NCI-H748 (cell line): ENCODE results near the gene CASP14.
"Not testable (repeated sequence)": the region's sequence is repeated elsewhere in the genome, so short reads cannot be mapped to it uniquely, and the experiment has no call there.

Source experiments
- DNase-seq: peaks from one replicate; lab custom pipeline; 2025; ENCODE audit not compliant: unreplicated experiment; lab: John Stamatoyannopoulos, UW

Gene CASP14

GRCh38 chr19:15070386-15070785 is 21.1 kb downstream of the CASP14 start:
- DNase-seq, result not testable (repeated sequence)

DNA sequence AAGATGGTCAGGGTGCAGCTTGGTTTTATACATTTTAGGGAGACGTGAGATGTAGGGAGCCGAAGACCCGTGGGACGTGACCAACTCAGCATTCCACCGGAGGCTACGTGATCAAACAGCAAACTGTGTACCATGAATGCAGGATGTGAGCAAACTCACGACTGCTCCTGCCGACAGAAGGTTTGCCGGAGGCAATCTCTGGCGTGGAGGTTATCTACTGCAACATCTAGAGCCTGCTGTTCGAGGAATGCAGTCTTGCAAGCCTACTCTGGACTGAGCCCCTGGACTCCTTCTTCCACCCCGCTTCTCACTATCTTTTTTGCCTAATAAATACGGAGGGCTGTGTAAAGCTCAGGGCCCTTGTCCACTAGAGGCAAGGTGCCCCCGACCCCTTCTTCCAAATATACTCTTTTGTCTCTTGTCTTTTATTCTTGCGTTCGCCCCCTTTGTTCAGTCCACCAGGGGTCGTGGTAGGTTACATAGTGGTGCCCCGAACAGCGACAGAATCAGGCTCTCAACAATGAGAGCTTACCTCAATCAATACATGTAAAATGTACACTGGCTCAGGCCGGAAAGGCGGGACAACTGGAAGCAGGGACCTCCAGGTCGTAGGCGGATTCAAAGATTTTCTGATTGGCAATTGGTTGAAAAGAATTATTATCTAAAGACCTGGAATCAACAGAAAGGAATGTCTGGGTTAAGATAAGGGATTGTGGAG is 23.8 kb downstream of the CASP14 start:
- no peak for DNase-seq

- no peak for DNase-seq
Observed at GRCh38 chr19:15074371-15074770, 25.1 kb downstream of the CASP14 start.

DNA sequence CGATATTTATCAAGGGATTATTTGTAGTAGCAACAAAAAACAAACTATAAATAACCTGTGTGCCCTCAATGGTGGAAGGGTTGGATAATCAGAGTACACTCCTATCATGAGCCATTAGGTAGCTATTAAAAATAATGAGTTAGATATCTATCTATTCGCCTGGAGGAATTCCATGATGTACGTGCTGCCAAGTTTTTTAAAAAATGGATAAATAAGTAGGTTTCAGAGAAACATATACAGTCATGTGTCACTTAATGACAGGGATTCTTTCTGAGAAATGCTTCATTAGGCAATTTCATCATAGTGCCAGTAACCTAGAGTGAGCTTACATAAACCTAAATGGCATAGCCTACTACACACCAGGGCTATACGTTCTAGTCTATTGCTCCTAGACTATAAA is 26.5 kb downstream of the CASP14 start:
- DNase-seq, result no peak

- not testable (repeated sequence) for DNase-seq
Observed at GRCh38 chr19:15080002-15080401, 30.7 kb downstream of the CASP14 start.

- no peak for DNase-seq
Observed at GRCh38 chr19:15081911-15082310, 32.6 kb downstream of the CASP14 start, which contains the start of gene OR1I1. OR1I1 (plus strand) TSS chr19:15082211; CDS start chr19:15087066, 4,855 bp downstream.

DNA sequence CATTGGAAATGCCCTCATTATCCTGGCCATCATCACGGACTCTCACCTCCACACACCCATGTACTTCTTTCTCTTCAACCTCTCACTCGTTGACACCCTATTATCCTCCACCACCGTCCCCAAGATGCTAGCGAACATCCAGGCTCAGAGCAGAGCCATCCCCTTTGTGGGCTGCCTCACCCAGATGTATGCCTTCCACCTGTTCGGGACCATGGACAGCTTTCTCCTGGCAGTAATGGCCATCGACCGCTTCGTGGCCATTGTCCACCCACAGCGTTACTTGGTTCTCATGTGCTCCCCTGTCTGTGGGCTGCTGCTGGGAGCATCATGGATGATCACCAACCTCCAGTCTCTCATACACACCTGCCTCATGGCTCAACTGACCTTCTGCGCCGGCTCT is 37.9 kb downstream of the CASP14 start:
- no peak for DNase-seq

- DNase-seq, result peak; percentile 55
Observed at GRCh38 chr19:15091918-15092753, 42.9 kb downstream of the CASP14 start.

DNA sequence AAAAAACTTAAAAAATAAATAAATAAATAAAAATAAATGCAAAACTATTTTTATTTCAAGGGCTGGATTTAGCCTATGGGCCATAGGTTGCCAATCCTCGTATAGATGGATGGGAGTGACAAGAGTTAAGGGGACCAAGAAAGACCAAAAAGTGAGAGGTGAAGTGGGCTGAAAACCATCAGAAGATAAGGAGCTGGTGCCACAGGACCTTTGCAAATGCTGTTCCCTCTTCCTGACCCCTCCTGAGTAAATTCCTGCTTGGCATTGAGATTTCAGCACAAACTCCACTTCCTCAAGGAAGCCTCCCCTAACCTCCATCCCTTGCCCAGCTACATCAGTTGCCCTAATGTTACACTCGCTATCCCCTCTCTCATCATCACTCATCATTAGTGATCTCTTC is 43.7 kb downstream of the CASP14 start:
- DNase-seq, result no peak

DNA sequence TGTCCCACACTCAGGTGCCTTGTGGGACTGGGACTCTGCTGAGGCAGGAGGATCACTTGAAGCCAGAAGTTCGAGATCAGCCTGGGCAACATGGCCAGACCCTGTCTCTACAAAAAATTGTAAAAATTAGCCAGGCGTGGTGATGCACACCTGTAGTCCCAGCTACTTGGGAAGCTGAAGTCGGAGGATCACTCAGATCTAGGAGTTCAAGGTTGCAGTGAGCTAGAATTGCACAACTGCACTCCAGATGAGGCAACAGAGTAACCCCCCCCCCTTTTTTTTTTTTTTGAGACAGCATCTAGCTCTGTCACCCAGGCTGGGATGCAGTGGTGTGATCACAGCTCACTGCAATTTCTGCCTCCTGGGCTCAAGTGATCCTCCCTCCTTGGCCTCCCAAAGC is 46.9 kb downstream of the CASP14 start:
- DNase-seq, result no peak

- DNase-seq, result not testable (repeated sequence)
Observed at GRCh38 chr19:15097980-15098379, 48.7 kb downstream of the CASP14 start.

DNA sequence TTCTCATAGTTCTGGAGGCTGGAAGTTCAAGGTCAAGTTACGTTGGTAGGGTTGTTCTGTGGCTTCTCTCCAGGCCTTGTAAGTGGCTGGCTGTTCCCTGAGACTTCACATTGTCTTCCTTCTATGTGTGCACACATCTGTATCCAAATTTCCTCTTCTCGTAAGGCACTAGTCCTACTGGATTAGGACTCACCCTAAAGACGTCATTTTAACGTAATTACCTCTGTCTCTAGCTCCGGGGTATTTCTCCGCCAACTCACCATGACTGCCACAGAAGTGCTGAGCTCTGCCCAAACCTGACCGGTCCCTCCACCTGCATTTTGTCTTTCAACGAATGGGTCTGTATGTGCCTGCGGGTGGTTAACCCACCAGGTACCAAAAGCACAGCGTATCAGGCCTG is 49.2 kb downstream of the CASP14 start:
- no peak for DNase-seq

DNA sequence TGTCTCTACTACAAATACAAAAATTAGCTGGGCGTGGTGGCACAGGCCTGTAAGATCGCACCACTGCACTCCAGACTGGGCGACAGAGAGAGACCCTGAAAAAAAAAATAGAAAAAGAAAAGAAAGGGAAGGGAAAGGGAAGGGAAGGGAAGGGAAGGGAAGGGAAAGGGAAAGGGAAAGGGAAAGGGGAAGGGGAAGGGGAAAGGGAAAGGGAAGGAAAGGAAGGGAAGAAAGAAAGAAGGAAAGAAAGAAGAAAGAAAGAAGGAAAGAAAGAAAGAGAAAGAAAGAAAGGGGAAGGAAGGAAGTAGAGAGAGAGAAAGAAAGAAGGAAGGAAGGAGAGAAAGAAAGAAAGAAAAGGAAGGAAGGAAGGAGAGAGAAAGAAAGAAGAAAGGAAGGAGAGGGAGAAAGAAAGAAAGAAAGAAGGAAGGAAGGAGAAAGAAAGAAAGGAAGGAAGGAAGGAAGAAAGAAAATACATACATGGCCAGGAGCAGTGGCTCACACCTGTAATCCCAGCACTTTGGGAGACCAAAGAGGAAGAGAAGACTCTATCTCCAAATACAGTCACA is 49.8 kb downstream of the CASP14 start:
- DNase-seq, result no peak

- peak; percentile 9 for DNase-seq
Observed at GRCh38 chr19:15101479-15102082, 52.3 kb downstream of the CASP14 start.

DNA sequence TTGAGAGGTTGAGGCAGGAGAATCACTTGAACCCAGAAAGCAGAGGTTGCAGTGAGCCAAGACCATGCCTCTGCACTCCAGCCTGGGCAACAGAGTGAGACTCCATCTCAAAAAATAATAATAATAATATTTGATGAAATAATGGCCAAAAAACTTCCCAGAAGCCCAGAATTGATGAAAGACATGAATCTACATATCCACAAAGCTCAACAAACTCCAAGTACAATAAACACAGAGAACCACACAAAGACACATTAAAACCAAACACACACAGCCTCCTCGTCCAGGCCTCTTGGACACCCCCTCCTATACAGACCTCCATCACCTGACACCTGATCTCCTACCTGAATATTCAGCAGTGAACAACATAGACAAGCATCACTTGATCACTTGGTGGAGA is 54.7 kb downstream of the CASP14 start:
- no peak for DNase-seq

GRCh38 chr19:15104411-15104810 is 55.1 kb downstream of the CASP14 start:
- no peak for DNase-seq

DNA sequence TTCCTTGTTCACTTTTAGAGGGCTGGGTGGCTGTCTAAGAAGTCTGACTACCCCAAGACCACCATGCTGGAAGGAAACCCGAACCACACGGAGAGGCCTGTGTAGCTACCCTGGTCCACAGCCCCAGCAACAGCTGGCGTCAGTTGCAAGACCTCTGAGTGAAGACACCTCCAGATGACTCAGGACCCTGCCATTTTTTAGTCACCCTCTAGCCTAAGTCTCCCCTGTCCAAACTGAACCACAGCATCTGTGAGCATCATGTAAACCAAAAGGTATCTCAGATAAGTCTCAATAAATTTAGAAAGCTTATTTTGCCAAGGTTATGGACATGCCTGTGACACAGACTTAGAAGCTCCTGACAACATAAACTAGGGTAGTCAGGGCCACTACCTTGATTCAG is 55.8 kb downstream of the CASP14 start:
- no peak for DNase-seq

DNA sequence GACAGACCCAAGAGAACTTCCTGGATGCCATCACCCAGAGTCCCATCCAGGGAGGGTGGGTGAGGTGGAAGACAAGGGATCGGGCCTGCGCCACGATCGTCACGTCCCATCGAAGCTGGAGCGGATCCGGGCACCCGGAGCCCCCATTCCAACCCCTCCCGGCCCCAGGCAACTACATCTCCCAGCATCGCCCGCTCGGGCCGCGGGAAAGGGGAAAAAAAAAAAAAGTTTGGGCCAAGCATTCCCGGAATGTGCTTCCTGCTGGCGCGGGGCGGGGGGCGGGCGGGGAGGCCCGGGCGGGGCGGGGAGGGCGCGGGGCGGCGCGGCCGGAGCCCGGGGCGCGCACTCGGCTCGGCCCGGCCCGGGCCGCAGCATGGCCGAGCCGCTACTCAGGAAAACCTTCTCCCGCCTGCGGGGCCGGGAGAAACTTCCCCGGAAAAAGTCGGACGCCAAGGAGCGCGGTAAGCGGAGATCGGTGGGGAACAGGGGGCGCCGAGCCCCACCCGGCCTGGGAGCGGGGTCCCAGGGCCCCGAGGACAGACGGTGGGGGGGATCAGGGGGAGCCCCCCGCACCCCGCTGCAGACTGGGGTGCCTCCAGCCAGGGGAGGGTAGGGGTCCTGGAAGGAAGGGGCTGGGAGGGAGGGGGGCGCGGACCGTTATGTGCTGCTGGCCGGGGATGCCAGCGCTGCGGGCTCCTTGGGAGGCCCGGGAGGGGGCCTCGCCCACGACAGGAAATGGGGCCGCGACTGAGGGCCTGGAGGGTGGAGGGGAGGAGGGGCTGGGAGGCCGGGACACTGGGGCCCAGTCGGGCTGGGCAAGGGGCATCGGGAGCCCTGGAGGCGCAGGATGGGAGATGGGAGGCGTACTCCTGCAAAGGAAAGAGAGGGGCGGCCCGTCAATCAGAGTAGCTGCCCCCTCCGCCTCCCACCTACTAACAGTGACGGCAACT is 58.1 kb downstream of the CASP14 start, which contains the start of gene SYDE1:
TSS of gene SYDE1 (plus strand) at position 341 of the 950 bp plus-strand sequence. CDS start at position 374, 33 bp downstream.
- no peak for DNase-seq
